MM.1S (cell line): ENCODE measurements around the gene TRIML1.

Source experiments
- DNase-seq: peaks from one replicate; pipeline ENCODE4 v3.0.0-alpha.2; 2015
- H2AFZ ChIP-seq: fragments of 300-600 bp; sonication (generic); 2 replicates; pipeline ENCODE4 v1.6.0; 2016; ENCODE audit warnings: antibody characterized with exemption, low read length
- H3F3A ChIP-seq: fragments of 300-600 bp; sonication (generic); 2 replicates; pipeline ENCODE4 v1.6.1; 2016; ENCODE audit warnings: mild to moderate bottlenecking, antibody characterized with exemption, low read length, moderate library complexity, mixed read lengths; ENCODE audit not compliant: insufficient read depth
- H3K27ac ChIP-seq: fragments of 300-600 bp; sonication (generic); 2 replicates; pipeline ENCODE4 v1.5.1; 2016; ENCODE audit warnings: mild to moderate bottlenecking, low read length
- H3K27me3 ChIP-seq: fragments of 300-600 bp; sonication (generic); replicated peaks from 2 replicates; pipeline ENCODE4 v1.6.0; 2016; ENCODE audit warnings: low read length; ENCODE audit not compliant: insufficient read depth
- H3K36me3 ChIP-seq: fragments of 300-600 bp; sonication (generic); replicated peaks from 2 replicates; pipeline ENCODE4 v1.6.1; 2016; ENCODE audit warnings: mild to moderate bottlenecking, low read length, mixed read lengths; ENCODE audit not compliant: insufficient read depth
- H3K4me1 ChIP-seq: fragments of 300-600 bp; sonication (generic); 2 replicates; pipeline ENCODE4 v1.6.1; 2016; ENCODE audit warnings: low read length, mixed read lengths
- H3K4me2 ChIP-seq: fragments of 300-600 bp; sonication (generic); 2 replicates; pipeline ENCODE4 v1.6.0; 2016; ENCODE audit warnings: low read depth, low read length
- H3K4me3 ChIP-seq: fragments of 300-600 bp; sonication (generic); 2 replicates; pipeline ENCODE4 v1.5.1; 2016; ENCODE audit warnings: low read length, mixed read lengths
- H3K79me2 ChIP-seq: fragments of 300-600 bp; sonication (generic); 2 replicates; pipeline ENCODE4 v1.6.1; 2016; ENCODE audit warnings: mixed run types, low read length, mixed read lengths
- H3K9ac ChIP-seq: fragments of 300-600 bp; sonication (generic); 2 replicates; pipeline ENCODE4 v1.6.1; 2016; ENCODE audit warnings: low read length, mixed read lengths
- H3K9me2 ChIP-seq: fragments of 300-600 bp; sonication (generic); replicated peaks from 2 replicates; pipeline ENCODE4 v1.6.1; 2016; ENCODE audit warnings: mild to moderate bottlenecking, low read length, mixed read lengths; ENCODE audit not compliant: insufficient read depth
- H3K9me3 ChIP-seq: fragments of 300-600 bp; sonication (generic); replicated peaks from 2 replicates; pipeline ENCODE4 v1.6.1; 2016; ENCODE audit warnings: mild to moderate bottlenecking, low read length, mixed read lengths; ENCODE audit not compliant: insufficient read depth
- H4K20me1 ChIP-seq: fragments of 300-600 bp; sonication (generic); 2 replicates; pipeline ENCODE4 v1.6.1; 2016; ENCODE audit warnings: mild to moderate bottlenecking, low read length, moderate library complexity, mixed read lengths; ENCODE audit not compliant: insufficient read depth
- CTCF ChIP-seq: fragments of 300-600 bp; sonication (generic); IDR thresholded peaks from 2 replicates; pipeline ENCODE4 v1.5.1; 2016; ENCODE audit warnings: antibody characterized with exemption, low read length, mixed read lengths
- EZH2 ChIP-seq: fragments of 300-600 bp; sonication (generic); optimal IDR thresholded peaks from 2 replicates; pipeline ENCODE3; 2017; ENCODE audit warnings: low read depth, mild to moderate bottlenecking, antibody characterized with exemption, low read length, mixed read lengths
- EZH2phosphoT487 ChIP-seq: fragments of 300-600 bp; sonication (generic); IDR thresholded peaks from 2 replicates; pipeline ENCODE4 v1.6.1; 2018; ENCODE audit warnings: antibody characterized with exemption, low read length

The TRIML1 gene

GRCh38 chr4:188130355-188130754 lies 8.9 kb upstream of the TRIML1 start:
- Histone ChIP-seq H3K4me2 (no peak overlapping the region), H2AFZ (no peak overlapping the region), H3F3A (no peaks in the 10 kb centered on the region), H4K20me1 (no peaks in the 10 kb centered on the region), H3K79me2 (no peaks in the 10 kb centered on the region), H3K9ac (no peak overlapping the region), H3K27me3 (no peaks in the 10 kb centered on the region), H3K9me2 (no peaks in the 10 kb centered on the region), H3K4me3 (no peak overlapping the region), H3K9me3 (no peaks in the 10 kb centered on the region), H3K36me3 (no peaks in the 10 kb centered on the region), H3K4me1 (no peaks in the 10 kb centered on the region), H3K27ac (no peak overlapping the region)
- TF ChIP-seq EZH2 (no peak), EZH2phosphoT487 (no peak), CTCF (no peak)
- no peak for DNase-seq

- Histone ChIP-seq H3K4me1 (no peaks in the 10 kb centered on the region), H3F3A (no peaks in the 10 kb centered on the region), H3K27ac (no peak overlapping the region), H3K4me2 (no peak overlapping the region), H2AFZ (no peak overlapping the region), H4K20me1 (no peaks in the 10 kb centered on the region), H3K79me2 (no peaks in the 10 kb centered on the region), H3K27me3 (no peaks in the 10 kb centered on the region), H3K4me3 (no peak overlapping the region), H3K36me3 (no peaks in the 10 kb centered on the region), H3K9me3 (no peaks in the 10 kb centered on the region), H3K9ac (no peak overlapping the region), H3K9me2 (no peaks in the 10 kb centered on the region)
- DNase-seq = no peak
- TF ChIP-seq EZH2 (no peak), CTCF (no peak), EZH2phosphoT487 (no peak)
Observed at GRCh38 chr4:188132232-188132631, 7.0 kb upstream of the TRIML1 start.

GRCh38 chr4:188138227-188138626 lies 1.0 kb upstream of the TRIML1 start:
- no peak overlapping the region for H3K4me3 ChIP-seq
- H4K20me1 ChIP-seq = no peaks in the 10 kb centered on the region
- no peaks in the 10 kb centered on the region for H3K9me3 ChIP-seq
- no peaks in the 10 kb centered on the region for H3F3A ChIP-seq
- no peaks in the 10 kb centered on the region for H3K27me3 ChIP-seq
- H3K4me1 ChIP-seq = no peaks in the 10 kb centered on the region
- H3K4me2 ChIP-seq = no peak overlapping the region
- H3K36me3 ChIP-seq = no peaks in the 10 kb centered on the region
- H3K79me2 ChIP-seq = no peaks in the 10 kb centered on the region
- no peak for TF ChIP-seq EZH2
- TF ChIP-seq EZH2phosphoT487 = no peak
- no peak for TF ChIP-seq CTCF
- H3K9ac ChIP-seq = no peak overlapping the region
- no peak overlapping the region for H3K27ac ChIP-seq
- H3K9me2 ChIP-seq = no peaks in the 10 kb centered on the region
- no peak for DNase-seq
- no peak overlapping the region for H2AFZ ChIP-seq

GRCh38 chr4:188139671-188140070 lies 430 bp downstream of the TRIML1 start:
- Histone ChIP-seq H3K27ac (no peak overlapping the region), H3K9me2 (no peaks in the 10 kb centered on the region), H3K4me3 (no peak overlapping the region), H3K4me2 (no peak overlapping the region), H3K4me1 (no peaks in the 10 kb centered on the region), H3K79me2 (no peaks in the 10 kb centered on the region), H2AFZ (no peak overlapping the region), H3K9ac (no peak overlapping the region), H4K20me1 (no peaks in the 10 kb centered on the region), H3K9me3 (no peaks in the 10 kb centered on the region), H3K27me3 (no peaks in the 10 kb centered on the region), H3K36me3 (no peaks in the 10 kb centered on the region), H3F3A (no peaks in the 10 kb centered on the region)
- DNase-seq = no peak
- TF ChIP-seq CTCF (no peak), EZH2 (no peak), EZH2phosphoT487 (no peak)
